ENCODE results near the gene SNX3.

Gene SNX3

GRCh38 chr6:108168501-108169463 lies 92.1 kb downstream of the SNX3 start:
- no peak for DNase-seq

DNA sequence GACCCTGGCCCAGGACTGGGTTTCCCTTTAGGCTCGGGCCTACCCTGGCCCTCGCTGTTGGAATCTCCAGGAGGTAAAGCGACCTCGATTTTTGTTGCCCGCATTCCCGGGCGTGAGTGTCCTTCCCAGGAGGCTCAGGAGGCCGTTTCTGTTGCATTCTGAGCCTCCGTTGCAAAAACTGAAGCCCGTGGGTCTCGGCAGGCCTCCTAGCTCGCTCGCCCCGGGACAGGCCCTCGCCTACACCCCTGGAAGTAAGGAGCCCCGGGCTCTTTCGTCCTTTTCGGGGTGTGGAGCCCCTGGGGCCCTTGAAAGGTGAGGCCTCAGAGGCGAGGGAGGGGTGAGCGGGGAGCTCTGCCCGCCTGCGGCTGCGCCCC lies 92.8 kb downstream of the SNX3 start:
- DNase-seq, result no peak

DNA sequence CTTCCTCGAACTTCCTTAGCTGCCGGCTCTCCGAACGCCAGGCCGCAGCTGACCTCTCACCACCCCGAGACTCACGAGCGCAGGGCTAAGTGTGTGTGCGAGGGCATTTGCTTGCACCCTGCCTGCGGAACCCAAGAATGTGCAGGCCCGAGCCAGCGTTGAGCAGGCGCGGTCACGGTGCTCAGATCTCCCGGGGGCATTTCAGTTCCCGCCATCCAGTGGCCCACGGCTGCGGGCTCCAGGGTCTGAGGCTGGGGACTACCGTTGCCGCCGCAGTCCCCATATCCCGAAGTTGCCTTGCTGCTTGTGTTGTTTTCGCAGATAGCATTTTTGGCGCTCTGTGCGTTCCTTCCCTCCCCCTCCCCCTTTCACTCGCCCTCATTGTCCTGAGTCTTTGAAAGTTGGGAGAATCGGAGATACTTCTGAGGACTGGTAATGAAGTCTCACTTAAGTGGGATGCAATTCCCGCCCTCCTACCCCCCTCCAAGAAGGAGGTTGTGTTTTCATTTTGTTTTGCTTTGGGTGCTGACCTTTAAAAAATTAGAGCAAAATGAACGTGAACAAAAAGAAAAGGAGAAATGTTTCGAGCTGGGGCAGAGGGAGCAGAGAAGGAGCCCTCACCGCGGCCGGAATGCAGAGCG lies 93.3 kb downstream of the SNX3 start:
- DNase-seq, result no peak

GRCh38 chr6:108166664-108167448 lies 94.0 kb downstream of the SNX3 start:
- no peak for DNase-seq

DNA sequence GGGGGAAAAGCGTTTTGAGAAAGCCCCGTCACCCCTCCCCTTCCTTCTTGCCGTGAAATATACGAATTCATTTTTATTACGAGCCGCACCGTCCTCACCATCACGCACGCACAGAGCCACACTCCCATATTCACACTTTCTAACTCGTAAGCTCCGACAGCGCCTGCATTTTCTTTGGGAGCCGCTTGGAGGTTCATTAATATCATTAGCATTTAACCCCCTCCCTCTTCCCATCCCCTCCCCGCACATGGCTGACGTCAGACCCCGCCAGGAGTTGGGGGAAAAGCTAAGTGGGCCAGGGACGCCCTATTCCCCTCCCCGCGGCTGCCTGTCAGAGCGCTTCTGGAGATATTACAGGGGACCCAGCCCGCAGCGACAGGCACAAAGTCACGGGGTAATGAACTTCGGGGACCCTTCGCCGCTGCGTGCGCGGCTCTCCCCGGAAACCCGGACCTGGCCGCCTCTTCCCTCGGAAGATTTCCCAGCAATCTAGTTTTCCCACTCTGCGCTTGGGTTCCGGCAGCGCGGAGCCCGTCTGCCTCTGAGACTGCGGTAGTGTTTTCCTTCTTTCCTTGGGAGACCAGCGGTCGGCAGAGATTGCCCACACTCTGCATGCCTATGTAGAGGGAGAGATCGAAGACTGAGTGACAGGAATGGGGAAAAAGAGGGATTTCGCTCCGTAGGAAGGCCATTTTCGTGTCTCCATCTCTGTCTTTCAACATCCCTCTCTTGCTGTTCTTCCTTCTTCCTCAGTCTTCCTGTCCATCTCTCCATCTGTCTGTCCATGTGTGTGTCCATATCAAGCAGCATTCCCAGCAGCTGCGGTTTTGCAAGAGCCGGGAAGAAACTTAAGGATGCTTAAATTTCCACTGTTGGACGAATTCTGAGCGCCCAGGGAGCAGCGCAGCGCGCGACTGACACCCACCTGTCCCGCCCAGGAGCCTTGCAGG lies 94.9 kb downstream of the SNX3 start, which contains the start of gene NR2E1:
Gene NR2E1 (plus strand): TSS at position 309 of the 950 bp plus-strand sequence. CDS start 744 bp downstream, outside the sequence.
- DNase-seq, result peak; percentile 17

DNA sequence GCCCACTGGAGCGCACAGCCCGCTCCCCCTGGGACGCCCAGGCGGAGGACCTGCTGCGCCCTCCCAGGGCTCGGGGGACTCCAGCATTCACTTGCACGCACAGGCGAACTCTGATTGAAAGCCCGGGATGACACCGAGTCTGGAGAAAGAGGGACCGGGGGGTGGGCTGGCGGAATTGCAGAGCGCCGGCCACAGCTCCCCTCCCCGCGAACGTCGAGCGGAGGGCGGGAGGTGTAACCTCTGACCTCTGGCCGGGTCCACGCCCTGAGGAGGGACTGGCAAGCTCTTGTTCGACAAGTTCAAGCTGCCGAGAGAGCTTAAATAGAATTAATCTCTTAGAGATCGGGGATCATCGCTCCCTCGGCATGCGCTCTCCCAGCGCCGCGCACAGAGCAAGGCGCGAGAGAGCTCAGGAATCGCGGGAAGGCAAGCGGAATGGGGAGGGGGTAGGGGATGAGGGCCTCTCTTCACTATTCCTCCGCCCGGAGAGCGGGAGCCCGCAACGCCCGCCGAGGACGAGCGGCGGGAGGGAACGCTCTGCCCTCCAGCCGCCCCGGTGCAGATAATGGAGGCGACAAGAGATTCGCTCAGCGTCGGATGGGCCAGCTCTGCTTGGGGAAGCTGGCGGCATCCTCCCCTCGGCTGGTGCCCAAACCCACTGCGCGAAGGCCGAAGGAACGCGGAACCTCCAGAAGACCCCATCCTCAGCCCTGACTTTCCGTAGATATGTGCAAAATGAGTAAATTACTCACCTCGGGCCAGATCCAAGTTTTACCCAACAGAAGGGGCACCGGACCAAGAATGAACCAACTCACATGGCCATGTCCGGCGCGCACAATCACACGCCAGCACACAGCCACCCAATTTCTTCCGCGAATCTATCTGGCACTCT lies 95.8 kb downstream of the SNX3 start:
- DNase-seq, result no peak

DNA sequence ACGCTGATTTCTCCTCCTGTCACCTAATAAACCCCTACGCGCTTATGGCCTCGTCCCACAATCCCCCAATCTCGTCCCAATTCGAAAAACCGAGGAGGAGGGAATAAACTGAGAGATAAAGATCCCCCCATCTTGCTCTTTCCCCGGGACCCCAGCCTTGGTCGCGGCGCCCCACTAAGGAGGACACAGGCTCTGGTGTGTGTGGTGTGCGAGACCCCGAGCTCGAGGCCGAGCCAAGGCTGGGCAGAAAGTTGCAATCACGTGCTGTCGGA lies 96.4 kb downstream of the SNX3 start:
- DNase-seq, result no peak

GRCh38 chr6:108163644-108164542 lies 96.9 kb downstream of the SNX3 start:
- no peak for DNase-seq

DNA sequence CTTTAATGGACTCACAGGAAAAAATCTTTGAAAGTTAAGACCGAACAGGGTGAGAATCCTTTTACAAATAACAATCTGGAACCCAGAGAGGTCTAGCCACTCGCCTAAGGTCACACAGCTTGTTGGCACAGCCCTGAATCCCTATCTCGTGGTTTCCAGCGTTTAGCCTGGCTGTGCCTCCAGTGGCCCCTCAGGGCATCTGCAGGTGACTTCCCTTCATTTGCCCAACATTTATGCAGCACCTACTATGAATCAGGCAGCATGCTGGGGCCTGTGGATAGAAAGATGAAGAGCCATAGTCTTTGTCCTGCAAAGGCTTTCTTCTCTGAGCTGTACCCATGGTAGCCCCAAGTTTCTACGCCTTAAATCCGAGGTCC lies 97.6 kb downstream of the SNX3 start:
- DNase-seq, result no peak

DNA sequence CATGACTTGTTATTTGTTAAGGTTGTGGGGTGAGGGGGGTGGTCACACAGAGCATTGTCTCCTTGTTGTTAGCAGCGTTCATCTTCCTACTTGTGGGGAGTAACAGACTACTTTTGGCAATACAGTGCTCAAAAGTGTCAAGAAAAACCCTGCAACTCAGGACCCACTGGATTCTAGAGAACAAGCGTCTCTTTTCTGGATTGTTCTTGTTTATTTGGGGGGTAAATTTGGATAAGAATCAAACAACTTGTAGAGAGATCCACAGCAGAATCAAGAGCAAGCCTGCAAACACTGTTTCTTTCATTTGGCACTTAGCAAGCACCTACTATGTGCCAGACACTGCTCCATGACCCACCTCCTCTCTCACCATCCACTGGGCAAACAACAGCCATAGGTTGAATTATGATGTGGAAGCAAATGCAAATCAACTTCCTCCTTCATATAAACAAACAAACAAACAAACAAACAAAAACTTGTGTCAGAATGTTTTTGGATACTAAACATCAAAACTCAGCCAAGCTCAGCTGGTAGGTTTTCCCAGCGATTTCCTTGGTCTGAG lies 99.0 kb downstream of the SNX3 start:
- no peak for DNase-seq
